Measurements from ENCODE around the gene HDAC6. TPM values are rescaled to one million over a fixed set of nuclear protein-coding genes. Genes with fewer than 3 reads are reported as not detected.

The HDAC6 gene
- 10 to 100 TPM; 43.1 to 44.6 TPM for total RNA-seq
- long read RNA-seq, full-length matches to known transcripts = 9 of 22 reads
- long read RNA-seq, partial matches to known transcripts = 7 of 22 reads
- long read RNA-seq, other reads (novel, unspliced or antisense) = 6 of 22 reads

DNA sequence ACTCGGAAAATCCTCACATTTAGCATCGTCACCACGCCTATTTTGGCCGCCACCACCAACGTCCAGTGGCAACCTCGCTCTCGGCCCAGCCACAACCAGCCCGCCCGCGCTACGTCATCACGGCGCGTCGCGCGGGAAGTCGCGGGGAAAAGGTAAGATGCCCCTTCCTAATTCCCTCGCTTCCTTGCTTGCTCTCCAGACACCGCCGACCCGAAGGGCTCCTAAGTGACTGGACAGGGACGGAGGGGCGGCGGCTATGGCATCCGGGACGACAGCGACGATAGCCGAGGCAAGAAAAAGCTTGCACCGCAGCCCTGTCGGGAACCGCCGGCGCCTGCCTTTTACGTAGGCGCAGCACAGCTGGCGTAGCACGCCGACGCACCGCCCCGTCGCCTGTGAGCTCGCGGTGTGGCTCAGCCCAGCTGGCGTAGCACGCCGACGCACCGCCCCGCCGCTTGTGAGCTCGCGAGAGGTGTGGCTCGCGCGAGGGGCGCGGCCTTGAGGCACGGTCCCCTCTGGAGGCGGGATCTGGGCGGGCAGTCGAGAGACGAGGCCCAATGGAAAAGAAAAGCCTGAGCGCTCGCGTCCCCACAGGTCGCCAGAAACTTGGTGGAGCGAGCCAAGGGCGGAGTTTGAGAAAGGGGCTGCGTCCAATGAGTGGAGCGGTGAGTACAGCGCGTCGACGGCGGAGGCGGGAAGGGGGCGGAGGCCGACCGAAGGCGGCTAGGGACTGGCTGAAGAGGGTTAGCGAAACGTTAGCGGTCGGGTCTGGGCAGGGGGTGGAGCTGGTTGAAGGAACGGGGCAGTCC is at the start of gene HDAC6:
Gene HDAC6 (plus strand): TSS at position 788 of the 809 bp plus-strand sequence. CDS start 626 bp downstream, outside the sequence.
- DNase-seq = peak; percentile 97
- intact Hi-C loops (cut with DNase I) = loop anchor here in 1 of 2 donors (5.0 kb wide), 1 partner anchor 91 kb away; no protein-coding TSS in a partner anchor
- peak; percentile 95 to 96 for ATAC-seq

DNA sequence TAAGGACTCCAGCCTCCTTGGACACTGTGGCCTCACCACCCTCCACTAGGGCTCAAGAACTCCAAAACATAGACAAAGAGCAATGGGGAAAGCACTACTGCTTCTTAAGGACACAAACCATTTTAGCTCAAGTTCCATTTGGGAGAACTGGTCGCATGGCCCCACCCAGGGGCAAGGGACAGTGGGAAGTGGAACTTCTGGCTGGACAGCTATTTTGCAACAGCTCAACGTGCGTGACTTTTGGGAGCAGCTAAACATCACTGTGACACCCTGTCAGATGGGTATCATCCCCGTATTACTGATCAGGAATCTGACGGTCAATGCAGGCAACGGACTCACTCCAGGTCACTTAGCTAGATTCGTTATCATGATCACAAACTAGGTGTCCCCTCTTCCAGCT is 49.4 kb upstream of the HDAC6 start:
- no peak for DNase-seq
- intact Hi-C loops (cut with DNase I) = no loop called here
- no peak for ATAC-seq

DNA sequence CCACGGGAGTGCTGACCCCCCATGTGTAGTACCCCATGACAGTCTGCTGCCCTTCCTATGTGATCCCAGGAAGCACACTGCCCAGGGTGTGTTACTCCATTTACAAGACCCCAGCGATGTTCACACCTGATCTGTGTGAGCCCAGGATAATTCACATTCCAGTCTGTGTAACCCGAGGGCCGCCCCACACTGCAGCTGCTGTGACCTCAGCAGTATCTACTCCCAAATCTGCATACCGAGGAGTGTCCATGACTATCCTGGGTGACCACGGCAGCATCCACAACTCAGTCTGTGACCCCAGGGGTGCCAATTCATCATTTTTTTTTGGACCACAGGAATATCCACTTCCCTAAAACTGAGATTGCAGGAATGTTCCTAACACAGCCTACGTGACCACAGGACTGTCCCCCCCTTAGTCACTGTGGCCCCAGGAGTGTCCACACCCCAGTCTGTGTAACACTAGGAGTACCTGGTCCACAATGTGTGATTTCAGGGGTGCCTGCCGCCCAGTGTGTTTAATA is 48.1 kb upstream of the HDAC6 start:
- ATAC-seq (no peak), DNase-seq (no peak)
- intact Hi-C loops (cut with DNase I) = no loop called here

DNA sequence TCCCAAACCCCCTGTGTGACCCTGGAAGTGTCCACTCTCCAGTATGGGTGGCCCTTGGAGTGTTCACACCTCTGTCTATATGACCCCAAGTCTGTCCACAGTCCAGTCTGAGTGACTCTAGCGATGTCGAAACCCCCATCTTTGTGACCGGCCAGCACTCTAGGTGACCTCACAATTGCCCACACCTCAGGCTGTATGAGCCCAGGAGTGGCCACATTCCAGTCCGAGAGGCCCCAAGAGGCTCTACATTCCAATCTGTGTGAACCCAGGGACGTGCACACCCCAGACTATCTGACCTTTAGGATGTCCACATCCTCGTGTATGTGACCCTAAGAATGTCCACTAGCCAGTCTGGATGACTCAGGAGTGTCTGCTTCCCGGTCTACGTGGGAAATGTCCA is 47.6 kb upstream of the HDAC6 start:
- no peak for DNase-seq
- intact Hi-C loops (cut with DNase I) = no loop called here
- ATAC-seq = no peak

DNA sequence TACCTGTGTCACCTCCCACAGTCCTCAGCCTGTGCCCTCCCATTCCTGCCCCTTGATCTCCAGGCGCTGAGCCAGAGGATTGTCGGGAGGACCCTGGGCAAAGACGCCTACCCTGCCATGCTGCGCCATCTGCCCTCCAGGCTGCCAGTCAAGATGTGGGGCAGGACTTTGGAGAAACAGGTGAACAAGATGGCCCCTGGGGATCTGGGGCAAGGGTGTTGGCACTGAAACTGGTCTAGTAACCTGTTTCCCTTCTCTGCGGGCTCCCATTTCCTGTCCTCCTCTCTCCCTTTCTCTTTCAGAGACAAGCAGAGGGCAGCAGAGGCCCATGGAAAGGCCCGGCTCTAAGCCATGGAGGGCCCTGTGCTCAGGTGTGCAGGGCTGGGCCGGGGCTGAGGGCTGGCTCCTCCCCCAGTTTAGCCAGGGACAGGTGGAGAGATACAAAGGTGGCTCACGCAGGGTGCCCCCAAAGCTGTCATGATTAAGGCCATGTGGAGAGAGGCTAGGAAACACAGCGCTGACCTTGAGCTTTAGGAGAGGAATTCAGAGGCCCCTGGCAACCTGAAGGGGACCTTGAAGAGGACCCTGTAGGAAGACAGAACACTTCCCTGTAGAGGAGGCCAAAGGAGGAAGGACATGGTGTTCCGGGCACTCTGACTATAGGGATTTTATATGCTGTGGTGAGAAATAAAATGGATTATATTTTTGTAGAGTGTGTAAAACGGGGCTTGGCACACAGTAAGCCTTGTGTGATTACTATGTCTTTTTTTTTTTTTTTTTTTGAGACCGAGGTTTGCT is 40.0 kb upstream of the HDAC6 start, which contains the start of gene GLOD5:
Gene GLOD5 (plus strand): TSS at position 74 of the 798 bp plus-strand sequence. CDS start 44 bp downstream, at position 118.
- intact Hi-C loops (cut with DNase I) = no loop called here
- ATAC-seq = no peak
- no peak for DNase-seq

DNA sequence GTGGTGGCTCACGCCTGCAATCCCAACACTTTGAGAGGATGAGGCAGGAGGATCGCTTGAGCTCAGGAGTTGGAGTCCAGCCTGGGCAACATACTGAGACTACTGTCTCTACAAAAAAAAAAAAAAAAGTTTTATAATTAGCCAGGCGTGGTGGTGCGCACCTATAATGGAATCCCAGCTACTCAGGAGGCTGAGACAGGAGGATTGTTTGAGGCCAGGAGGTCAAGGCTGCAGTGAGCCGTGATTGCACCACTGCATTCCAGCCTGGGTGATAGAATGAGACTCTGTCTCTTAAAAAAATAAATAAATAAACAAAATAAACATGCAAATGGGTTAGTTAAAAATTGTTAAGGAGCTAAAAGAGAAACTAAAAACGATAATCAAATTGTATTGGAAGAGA is 32.6 kb upstream of the HDAC6 start:
- DNase-seq (no peak), ATAC-seq (no peak)
- intact Hi-C loops (cut with DNase I) = no loop called here

DNA sequence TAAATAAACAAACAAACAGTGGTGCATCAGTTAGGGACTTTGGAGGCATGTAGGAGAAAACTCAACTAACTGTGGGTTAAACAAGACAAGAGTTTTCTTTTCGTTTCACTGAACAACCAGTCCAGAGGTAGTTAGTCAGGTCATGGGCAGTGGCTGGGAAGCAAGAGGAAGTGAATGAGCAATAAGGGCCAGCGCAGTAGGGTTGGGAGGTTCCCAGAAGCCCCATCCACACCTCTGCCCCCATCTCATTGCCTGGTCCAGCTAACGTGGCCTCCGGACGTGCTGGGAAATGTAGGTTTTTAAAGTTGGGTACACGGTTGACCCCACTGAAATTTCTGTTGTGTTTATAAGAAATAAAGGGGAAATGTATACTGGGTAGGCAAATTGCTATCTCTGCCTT is 31.6 kb upstream of the HDAC6 start:
- intact Hi-C loops (cut with DNase I) = no loop called here
- ATAC-seq (no peak), DNase-seq (no peak)

DNA sequence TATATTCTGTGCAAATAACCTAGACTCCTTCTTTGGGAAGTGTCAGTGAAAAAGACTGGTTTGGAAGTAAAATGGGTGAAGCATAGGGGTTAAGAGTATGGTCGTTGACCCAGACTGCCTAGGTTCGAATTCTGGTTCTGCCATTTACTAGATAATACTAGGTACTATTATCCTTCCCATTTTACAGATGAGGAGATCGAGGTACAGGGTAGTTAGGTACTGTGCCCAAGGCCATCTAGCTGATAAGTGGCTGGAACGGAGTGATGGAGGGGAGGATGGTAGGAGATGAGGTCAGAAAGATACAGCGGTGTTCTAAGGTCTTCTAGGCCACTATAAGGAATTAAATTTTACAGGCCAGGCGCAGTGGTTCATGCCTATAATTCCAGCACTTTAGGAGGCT is 29.3 kb upstream of the HDAC6 start:
- DNase-seq (no peak), ATAC-seq (no peak)
- intact Hi-C loops (cut with DNase I) = no loop called here

DNA sequence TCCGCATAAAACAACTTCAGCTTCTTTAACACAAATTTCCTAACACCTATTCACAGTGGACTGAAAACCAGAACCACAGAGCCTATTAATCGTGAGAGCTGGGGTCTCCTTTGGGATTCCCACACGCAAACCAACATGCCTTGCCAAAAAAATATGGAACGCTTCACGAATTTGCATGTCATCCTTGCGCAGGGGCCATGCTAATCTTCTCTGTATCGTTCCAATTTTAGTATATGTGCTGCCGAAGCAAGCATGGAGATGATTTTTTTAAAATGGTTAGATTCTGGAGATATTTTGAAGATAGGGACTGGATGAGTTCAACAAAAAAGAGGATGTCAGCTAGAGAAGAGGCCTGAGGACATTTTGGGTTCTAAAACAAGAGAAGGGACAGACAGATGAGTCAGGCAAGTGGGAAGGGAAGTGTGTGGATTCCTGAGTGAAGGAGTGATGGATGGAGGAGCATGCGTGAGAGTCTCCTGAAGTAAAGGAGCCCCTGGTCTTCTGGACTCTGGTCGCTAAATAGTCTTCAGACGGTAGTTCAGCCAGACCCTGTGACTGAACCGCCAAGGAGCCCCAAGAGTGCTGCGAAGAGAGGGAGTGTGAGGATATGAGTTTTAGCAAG is 24.9 kb upstream of the HDAC6 start:
- intact Hi-C loops (cut with DNase I) = no loop called here
- DNase-seq (no peak), ATAC-seq (no peak)

DNA sequence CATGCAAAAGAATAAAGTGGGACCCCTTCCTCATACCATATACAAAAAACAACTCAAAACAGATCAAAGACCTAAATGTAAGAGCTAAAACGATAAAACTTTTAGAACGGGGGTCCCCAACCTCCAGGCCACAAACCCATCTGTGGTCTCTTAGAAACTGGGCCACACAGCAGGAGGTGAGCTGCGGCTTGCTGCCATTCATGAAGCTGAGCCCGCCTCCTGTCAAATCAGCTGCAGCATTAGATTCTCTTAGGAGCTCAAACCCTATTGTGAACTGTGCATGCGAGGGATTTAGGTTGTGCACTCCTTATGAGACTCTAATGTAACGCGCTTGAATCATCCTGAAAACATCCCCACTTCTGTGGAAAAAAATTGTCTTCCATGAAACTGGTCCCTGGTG is 22.5 kb upstream of the HDAC6 start:
- DNase-seq = no peak
- intact Hi-C loops (cut with DNase I) = no loop called here
- no peak for ATAC-seq

DNA sequence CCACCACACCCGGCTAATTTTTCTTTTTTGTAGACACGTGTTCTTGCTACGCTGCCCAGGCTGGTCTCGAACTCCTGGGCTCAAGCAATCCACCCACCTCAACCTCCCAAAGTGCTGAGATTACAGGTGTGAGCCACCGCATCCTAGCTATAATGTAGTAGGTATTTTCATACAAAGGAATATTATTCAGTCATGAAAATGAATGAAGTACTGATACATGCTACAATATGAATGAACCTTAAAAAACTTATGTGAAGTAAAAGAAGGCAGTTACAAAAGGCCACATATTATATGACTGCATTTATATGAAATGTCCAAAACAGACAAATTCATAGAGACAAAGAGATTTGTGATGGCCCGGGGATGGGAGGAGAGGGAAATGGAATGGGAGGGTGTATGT is 20.2 kb upstream of the HDAC6 start:
- intact Hi-C loops (cut with DNase I) = no loop called here
- DNase-seq (no peak), ATAC-seq (no peak)

DNA sequence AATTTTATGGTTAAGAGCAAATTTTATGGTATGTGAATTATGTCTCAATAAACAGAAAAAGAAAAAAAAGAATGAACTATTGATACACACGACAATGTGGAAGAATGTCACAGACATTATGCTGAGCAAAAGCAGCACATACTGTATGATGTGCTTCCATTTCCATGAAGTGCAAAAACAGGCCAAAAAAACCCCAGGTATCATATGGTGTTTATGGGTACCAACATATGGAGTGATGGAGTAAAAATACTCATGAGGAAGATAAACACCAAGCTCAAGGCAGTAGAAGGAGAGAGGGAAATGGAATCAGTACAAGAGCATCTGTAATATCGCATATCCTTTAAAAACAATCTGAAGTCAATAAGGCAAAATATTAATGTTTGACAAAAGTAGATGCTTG is 19.7 kb upstream of the HDAC6 start:
- no peak for DNase-seq
- intact Hi-C loops (cut with DNase I) = no loop called here
- no peak for ATAC-seq

DNA sequence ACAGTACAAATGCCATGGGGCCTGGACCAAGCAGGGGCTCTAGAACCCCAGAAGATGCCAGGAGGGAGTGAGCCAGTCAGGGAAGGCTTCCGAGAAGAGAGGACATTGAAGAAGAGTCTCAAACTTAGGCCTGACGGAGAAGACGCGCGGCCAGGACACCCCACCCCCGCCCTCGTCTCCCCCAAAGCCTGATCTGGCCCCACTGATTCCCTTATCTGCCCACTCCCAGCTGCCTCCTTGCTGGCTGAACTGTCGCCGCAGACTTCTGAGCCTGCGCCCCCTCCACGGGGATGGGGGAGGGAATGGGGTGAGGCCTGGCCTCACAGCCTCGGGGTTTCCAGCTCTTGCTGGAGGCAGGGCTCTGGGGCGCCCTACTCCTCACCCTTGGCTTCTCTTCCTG is 19.1 kb upstream of the HDAC6 start:
- intact Hi-C loops (cut with DNase I) = no loop called here
- DNase-seq = no peak
- ATAC-seq = no peak

DNA sequence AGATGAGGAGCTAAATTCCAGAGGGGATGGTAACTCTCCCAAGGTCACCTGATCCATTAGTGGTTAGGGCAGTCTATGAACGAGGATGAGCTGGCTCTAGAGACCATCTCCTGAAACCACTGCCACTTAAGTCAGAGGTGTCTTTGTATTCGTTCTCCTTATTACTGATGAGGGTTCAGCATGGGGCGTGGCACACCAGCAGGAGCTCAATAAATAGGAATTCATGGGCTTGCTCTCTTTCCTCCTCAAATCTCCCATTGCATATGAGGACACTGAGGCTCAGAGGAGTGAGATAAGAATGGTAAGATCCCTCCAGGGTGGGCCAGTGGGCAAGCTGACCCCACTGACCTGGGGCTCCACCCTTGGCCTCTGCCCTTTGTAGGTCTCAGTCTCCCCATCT is 17.1 kb upstream of the HDAC6 start:
- intact Hi-C loops (cut with DNase I) = no loop called here
- DNase-seq = no peak
- no peak for ATAC-seq

DNA sequence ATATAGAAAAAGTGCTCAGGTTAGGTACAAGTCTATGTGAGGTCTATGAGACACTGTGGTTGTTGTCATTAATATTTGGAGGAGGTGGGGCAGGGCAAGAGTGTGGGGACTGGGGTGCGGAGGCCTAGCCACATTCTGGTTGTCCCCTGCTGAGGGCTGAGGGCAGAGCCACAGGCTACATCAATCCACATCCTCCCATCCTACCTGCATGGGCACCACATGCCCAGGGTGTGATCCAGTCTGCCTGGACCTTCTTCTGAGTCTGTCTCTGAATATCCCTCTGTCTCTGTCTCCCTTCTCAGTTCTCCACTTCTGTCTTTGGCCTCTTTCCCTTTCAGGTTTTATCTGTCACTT is 16.7 kb upstream of the HDAC6 start:
- ATAC-seq (no peak), DNase-seq (no peak)
- intact Hi-C loops (cut with DNase I) = no loop called here

DNA sequence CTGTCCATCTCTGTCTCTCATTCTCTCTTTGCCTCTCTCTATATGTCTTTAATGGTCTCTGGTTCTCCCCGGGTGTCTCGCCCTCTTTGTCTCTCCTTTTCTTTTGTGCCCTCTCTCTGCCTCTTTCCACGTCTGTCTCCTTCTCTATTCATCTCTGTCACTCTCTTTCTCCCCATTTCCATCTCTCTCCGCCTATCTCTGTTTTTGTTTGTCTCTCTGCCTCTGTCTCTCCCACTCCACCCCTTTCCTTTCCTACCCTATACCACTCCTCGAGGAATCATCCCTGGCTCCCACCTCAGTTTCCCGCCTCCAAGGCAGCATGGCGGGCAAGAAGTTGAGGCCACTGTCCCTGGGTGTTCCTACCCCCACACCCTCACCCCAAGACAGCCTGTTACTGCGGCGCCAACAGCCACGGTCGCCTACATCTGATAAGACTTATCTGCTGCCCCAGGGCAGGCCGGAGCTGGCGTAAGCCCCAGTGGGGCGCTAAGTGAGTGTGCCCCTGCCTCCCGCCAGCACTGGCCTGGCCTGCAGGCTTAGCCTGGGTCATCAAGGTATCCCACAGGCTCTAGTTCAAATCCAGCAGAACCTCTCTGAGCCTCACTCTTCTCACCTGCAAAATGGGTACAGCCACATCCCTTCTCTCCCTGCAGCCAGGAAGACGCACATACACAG is 16.2 kb upstream of the HDAC6 start:
- no peak for ATAC-seq
- intact Hi-C loops (cut with DNase I) = no loop called here
- DNase-seq = no peak

DNA sequence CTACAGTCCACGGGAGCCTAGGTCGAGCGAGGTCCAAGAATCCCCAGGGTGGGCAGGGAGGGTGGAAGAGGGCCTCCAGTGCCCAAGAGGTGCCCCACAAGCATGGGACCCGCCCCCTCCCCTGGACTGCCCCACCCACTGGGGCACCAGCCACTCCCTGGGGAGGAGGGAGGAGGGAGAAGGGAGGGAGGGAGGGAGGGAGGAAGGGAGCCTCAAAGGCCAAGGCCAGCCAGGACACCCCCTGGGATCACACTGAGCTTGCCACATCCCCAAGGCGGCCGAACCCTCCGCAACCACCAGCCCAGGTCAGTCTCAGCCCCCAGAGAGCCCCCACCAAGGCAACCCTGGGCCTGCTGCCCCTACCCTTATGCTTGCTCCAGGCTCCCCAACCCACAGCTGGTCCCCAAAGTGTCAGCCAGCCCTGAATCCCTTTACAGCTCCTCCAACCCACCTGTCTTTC is 15.5 kb upstream of the HDAC6 start, which contains the start of gene GATA1:
Gene GATA1 (plus strand): TSS at position 250 of the 460 bp plus-strand sequence. CDS start 4,520 bp downstream, outside the sequence.
- ATAC-seq = no peak

DNA sequence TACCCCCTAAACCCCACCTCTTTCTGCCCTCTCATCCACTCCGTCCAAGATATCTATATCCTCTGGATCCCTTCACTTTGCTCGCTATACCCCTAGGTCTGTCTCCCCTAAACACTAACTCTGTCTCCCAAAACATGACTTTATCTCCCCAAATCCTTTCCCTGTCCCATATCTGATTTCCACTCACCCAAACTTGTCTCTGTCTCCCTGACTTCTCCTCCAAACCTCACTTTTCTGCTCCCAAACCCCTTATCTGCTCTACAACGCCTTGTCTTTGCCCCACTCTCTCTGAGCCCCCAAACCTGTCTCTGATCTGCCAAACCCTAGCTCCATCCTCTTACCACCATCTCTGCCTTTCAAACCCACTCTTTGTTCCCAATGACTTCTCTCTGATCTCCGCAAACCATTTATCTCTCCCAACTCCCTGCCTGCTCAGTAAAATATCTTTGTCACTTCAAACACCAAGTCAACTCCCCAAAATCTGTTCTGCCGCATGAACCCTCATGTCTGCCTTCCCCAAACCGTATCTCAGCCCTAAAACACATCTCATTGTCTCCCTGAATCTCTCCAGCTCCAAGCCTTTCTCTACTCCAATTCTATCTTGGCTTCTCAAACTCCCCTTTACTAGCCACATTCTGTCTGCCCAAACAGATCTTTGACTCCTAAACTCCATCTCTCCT is 14.9 kb upstream of the HDAC6 start:
- intact Hi-C loops (cut with DNase I) = no loop called here
- ATAC-seq (no peak), DNase-seq (no peak)

More for the DNA sequence above, 15.5 kb upstream of the HDAC6 start, which contains the start of gene GATA1:
- intact Hi-C loops (cut with DNase I) = no loop called here
- no peak for DNase-seq
